NCI-H1694 (cell line): ENCODE results near the gene LETM1.

Experiments used
- DNase-seq: peaks from one replicate; lab custom pipeline; 2025; lab: John Stamatoyannopoulos, UW

The LETM1 gene

GRCh38 chr4:1794809-1795298, 61.1 kb downstream of the LETM1 start:
- DNase-seq: no peak

- no peak for DNase-seq
These were observed 61.8 kb downstream of the LETM1 start for GRCh38 chr4:1793940-1794808.

- DNase-seq: no peak
These were observed 62.5 kb downstream of the LETM1 start for GRCh38 chr4:1793496-1793840.

- no peak for DNase-seq
These were observed 63.0 kb downstream of the LETM1 start, which contains the start of gene FGFR3 for GRCh38 chr4:1792832-1793495. TSS of gene FGFR3 (plus strand) at chr4:1793293. CDS start at chr4:1793935, 642 bp downstream.

GRCh38 chr4:1792158-1792831, 63.7 kb downstream of the LETM1 start:
- no peak for DNase-seq

GRCh38 chr4:1790005-1790404, 66.0 kb downstream of the LETM1 start:
- no peak for DNase-seq

- DNase-seq: no peak
These were observed 66.4 kb downstream of the LETM1 start for GRCh38 chr4:1789552-1789951.

GRCh38 chr4:1788254-1788973, 67.5 kb downstream of the LETM1 start:
- DNase-seq: no peak

- DNase-seq: no peak
These were observed 68.4 kb downstream of the LETM1 start for GRCh38 chr4:1787411-1788077.

GRCh38 chr4:1786544-1787362, 69.2 kb downstream of the LETM1 start:
- no peak for DNase-seq

- DNase-seq: no peak
These were observed 70.4 kb downstream of the LETM1 start for GRCh38 chr4:1785592-1785991.

GRCh38 chr4:1784789-1785591, 71.0 kb downstream of the LETM1 start:
- no peak for DNase-seq

GRCh38 chr4:1784395-1784788, 71.6 kb downstream of the LETM1 start:
- DNase-seq: no peak

- no peak for DNase-seq
These were observed 72.0 kb downstream of the LETM1 start for GRCh38 chr4:1783970-1784369.

GRCh38 chr4:1783015-1783414, 72.9 kb downstream of the LETM1 start:
- DNase-seq: no peak

GRCh38 chr4:1780435-1780834, 75.5 kb downstream of the LETM1 start:
- no peak for DNase-seq

- DNase-seq: no peak
These were observed 76.2 kb downstream of the LETM1 start for GRCh38 chr4:1779588-1780382.

GRCh38 chr4:1778642-1779392, 77.1 kb downstream of the LETM1 start:
- no peak for DNase-seq
